ENCODE measurements around the gene OVCA2. TPM values are rescaled to one million over a fixed set of nuclear protein-coding genes. Genes with fewer than 3 reads are reported as not detected.
A peak's percentile ranks its signal among the peaks of the same experiment; 100 is the strongest.

OVCA2 gene
- total RNA-seq, 1 donor from 2014 or later, result 24.8 TPM

DNA sequence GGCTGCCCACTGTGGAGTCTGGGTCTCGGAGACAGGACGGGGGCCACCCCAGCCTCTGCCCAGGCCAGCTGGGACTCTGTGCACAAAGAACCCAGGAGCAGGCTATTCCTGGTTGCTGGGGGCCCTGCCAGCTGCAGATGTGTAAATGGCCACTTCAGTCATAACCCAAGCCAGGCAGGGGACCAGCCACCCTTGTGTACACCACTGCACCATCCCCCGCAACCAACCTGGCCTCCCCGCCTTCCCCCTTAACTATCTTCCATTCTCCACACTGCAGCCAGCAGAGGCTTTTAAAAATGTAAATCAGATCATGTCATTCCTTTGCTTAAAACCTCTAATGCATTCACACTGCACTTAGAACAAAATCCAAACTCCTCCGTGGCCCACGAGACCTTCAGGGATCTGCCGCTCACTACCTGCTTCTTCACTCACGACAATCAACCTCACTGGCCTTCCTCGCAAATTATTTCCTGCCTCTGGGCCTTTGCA is 45.0 kb upstream of the OVCA2 start:
- H3K4me3 Mint-ChIP-seq, result peak overlapping the region; percentile 13

DNA sequence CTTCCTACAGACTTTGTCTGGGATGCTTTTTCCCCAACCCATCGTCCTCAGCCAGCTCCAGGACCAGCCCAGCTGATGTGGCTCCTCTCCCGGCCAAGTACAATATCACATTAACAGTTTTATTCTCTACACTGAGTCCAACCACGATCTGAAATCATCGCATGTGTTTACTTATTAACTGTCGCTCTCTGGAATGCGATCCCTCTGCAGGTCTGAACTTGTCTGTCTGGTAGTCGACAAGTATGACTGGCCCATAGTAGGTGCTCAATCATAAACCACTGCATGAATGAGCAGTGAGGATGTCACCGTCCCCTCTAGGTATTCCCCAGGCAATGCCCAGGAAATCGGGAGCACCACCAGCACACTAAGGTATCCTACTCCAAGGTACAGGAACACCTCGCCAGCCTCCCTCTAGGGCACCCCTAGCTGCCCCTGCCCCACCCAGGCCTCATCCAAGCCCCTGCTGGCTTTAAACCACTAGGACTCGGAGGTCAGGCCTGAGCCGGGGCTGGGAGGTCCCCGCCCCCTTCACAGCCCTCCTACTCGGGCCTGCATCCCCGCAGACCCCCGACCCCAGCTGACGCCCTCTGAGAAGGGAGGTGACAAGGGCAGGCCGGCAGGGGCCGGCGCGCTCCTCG is 44.4 kb upstream of the OVCA2 start:
- peaks cover 22% of the 10 kb centered on the region for H3K4me1 Mint-ChIP-seq
- DNase-seq (ENCODE audit: low spot score in 2 of 2, unreplicated experiment in 2 of 2), result no peak
- peaks cover 13% of the 10 kb centered on the region for H3K27me3 Mint-ChIP-seq (ENCODE audit: low read depth)
- TF ChIP-seq CTCF (IDR thresholded peaks at IDR 0.05; ENCODE audit: unreplicated experiment), result no peak
- H3K27ac Mint-ChIP-seq, result peak overlapping the region; percentile 31
- H3K9me3 Mint-ChIP-seq, result no peaks in the 10 kb centered on the region
- H3K4me3 Mint-ChIP-seq, result peak overlapping the region; percentile 13
- no peaks in the 10 kb centered on the region for H3K36me3 Mint-ChIP-seq

More for the DNA sequence above, 45.0 kb upstream of the OVCA2 start:
- TF ChIP-seq CTCF (IDR thresholded peaks at IDR 0.05; ENCODE audit: unreplicated experiment), result no peak
- Mint-ChIP-seq H3K9me3 (no peaks in the 10 kb centered on the region), H3K36me3 (no peaks in the 10 kb centered on the region), H3K27me3 (ENCODE audit: low read depth) (peaks cover 13% of the 10 kb centered on the region), H3K27ac (peak overlapping the region; percentile 31), H3K4me1 (peaks cover 22% of the 10 kb centered on the region)
- DNase-seq (ENCODE audit: low spot score in 2 of 2, unreplicated experiment in 2 of 2), result no peak

GRCh38 chr17:1997927-1998742 is 43.7 kb upstream of the OVCA2 start:
- no peaks in the 10 kb centered on the region for H3K9me3 Mint-ChIP-seq
- H3K4me3 Mint-ChIP-seq, result no peak overlapping the region
- H3K4me1 Mint-ChIP-seq, result peaks cover 22% of the 10 kb centered on the region
- peaks cover 13% of the 10 kb centered on the region for H3K27me3 Mint-ChIP-seq (ENCODE audit: low read depth)
- H3K27ac Mint-ChIP-seq, result no peak overlapping the region
- no peaks in the 10 kb centered on the region for H3K36me3 Mint-ChIP-seq
- no peak for TF ChIP-seq CTCF (IDR thresholded peaks at IDR 0.05; ENCODE audit: unreplicated experiment)
- DNase-seq (ENCODE audit: low spot score in 2 of 2, unreplicated experiment in 2 of 2), result no peak

GRCh38 chr17:1999557-2000251 is 42.1 kb upstream of the OVCA2 start:
- Mint-ChIP-seq H3K27me3 (ENCODE audit: low read depth) (peaks cover 13% of the 10 kb centered on the region), H3K27ac (peak overlapping the region; percentile 66), H3K4me1 (peaks cover 22% of the 10 kb centered on the region), H3K9me3 (no peaks in the 10 kb centered on the region), H3K4me3 (peak overlapping the region; percentile 46), H3K36me3 (no peaks in the 10 kb centered on the region)
- TF ChIP-seq CTCF (IDR thresholded peaks at IDR 0.05; ENCODE audit: unreplicated experiment), result no peak
- no peak for DNase-seq (ENCODE audit: low spot score in 2 of 2, unreplicated experiment in 2 of 2)

DNA sequence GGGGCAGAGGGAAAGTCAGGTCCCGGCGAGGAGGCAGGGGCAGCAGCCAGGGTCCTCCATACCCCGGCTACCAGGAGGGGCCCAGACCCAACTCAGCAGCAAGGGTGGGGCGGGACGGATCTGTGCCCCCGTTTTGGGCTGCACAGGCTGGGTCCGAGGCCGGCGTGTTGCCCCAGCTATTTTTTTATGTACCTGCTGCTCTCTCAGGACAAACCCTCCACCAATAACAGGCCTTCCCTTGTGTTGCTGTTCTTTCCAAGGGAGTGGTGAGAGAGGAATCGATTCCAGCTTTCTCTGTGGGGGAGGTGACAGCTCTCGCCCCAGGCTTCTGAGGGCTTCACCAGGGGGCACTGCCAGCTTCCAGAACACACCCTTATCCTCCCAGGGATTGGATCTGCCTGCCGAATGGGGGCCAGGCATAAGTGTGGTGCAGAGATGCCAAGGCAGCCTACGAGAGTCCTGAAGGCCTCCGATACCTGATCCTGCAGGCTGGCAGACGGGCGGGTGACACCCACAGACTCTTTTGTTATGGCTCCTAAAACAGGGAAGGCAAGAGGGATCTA is 39.0 kb upstream of the OVCA2 start:
- H3K27me3 Mint-ChIP-seq (ENCODE audit: low read depth), result peaks cover 3% of the 10 kb centered on the region
- no peak for DNase-seq (ENCODE audit: low spot score in 2 of 2, unreplicated experiment in 2 of 2)
- H3K36me3 Mint-ChIP-seq, result no peaks in the 10 kb centered on the region
- no peak overlapping the region for H3K4me3 Mint-ChIP-seq
- H3K27ac Mint-ChIP-seq, result peak overlapping the region; percentile 39
- no peak for TF ChIP-seq CTCF (IDR thresholded peaks at IDR 0.05; ENCODE audit: unreplicated experiment)
- H3K4me1 Mint-ChIP-seq, result peaks cover 5% of the 10 kb centered on the region
- H3K9me3 Mint-ChIP-seq, result no peaks in the 10 kb centered on the region
